Activated CD4-positive, alpha-beta memory T cell treated with anti-CD3 and anti-CD28 coated beads for 36 hours (primary cell): ENCODE data around the gene BANP. TPM values are rescaled to one million over a fixed set of nuclear protein-coding genes. Genes with fewer than 3 reads are reported as not detected.
"Not testable (repeated sequence)": the region's sequence is repeated elsewhere in the genome, so short reads cannot be mapped to it uniquely, and the experiment has no call there.

Experiments
- CTCF ChIA-PET: fragments of 350-600 bp; sonication (Branson Sonifier 250); formaldehyde crosslinking; loops from one replicate; lab custom pipeline; 2021; ENCODE audit warnings: antibody characterized with exemption, inconsistent platforms; lab: Charles Lee
- POLR2A ChIA-PET: fragments of 350-600 bp; sonication (Branson Sonifier 250); formaldehyde crosslinking; loops from one replicate; lab custom pipeline; 2021; ENCODE audit warnings: antibody characterized with exemption; lab: Charles Lee
- DNase-seq: peaks from one replicate; pipeline ENCODE4 v3.0.0-alpha.2; 2020
- H3K27ac Mint-ChIP-seq: one replicate; pipeline ENCODE4 v1.8.0; 2021; ENCODE audit warnings: mixed read lengths
- H3K27me3 Mint-ChIP-seq: one replicate; pipeline ENCODE4 v1.8.0; 2021; ENCODE audit warnings: mixed read lengths
- H3K36me3 Mint-ChIP-seq: one replicate; pipeline ENCODE4 v1.8.0; 2021; ENCODE audit warnings: mixed read lengths
- H3K4me1 Mint-ChIP-seq: one replicate; pipeline ENCODE4 v1.8.0; 2021; ENCODE audit warnings: low read depth, mixed read lengths
- H3K4me3 Mint-ChIP-seq: one replicate; pipeline ENCODE4 v1.8.0; 2021; ENCODE audit warnings: mild to moderate bottlenecking, mixed read lengths
- H3K9me3 Mint-ChIP-seq: one replicate; pipeline ENCODE4 v1.8.0; 2021; ENCODE audit warnings: mixed read lengths
- intact Hi-C: fragments of 100-400 bp; cut with micrococcal nuclease; formaldehyde crosslinking; loops from one replicate; pipeline ENCODE4 v1.15.1; 2023
- total RNA-seq, 2 experiments: library from RNA; stranded (reverse); gene quantifications; one replicate each; pipeline ENCODE4 v1.2.3, GENCODE V29; 2021

Gene BANP
- total RNA-seq, 2 experiments from 2014 or later = 29.6 to 30.6 TPM

- intact Hi-C loops = no loop called here
- H3K27ac Mint-ChIP-seq = no peak overlapping the region
- no peak overlapping the region for H3K4me3 Mint-ChIP-seq
- no peaks in the 10 kb centered on the region for H3K27me3 Mint-ChIP-seq
- ChIA-PET POLR2A (no interaction called here), CTCF (no interaction called here)
- H3K36me3 Mint-ChIP-seq = peaks cover 4% of the 10 kb centered on the region
- H3K4me1 Mint-ChIP-seq = no peaks in the 10 kb centered on the region
- no peak for DNase-seq
- no peaks in the 10 kb centered on the region for H3K9me3 Mint-ChIP-seq
These were observed 42.7 kb downstream of the BANP start for GRCh38 chr16:87993901-87994300.

GRCh38 chr16:87995644-87996043, 44.4 kb downstream of the BANP start:
- no peaks in the 10 kb centered on the region for H3K27me3 Mint-ChIP-seq
- H3K4me1 Mint-ChIP-seq = no peaks in the 10 kb centered on the region
- intact Hi-C loops = no loop called here
- H3K4me3 Mint-ChIP-seq = no peak overlapping the region
- no peaks in the 10 kb centered on the region for H3K9me3 Mint-ChIP-seq
- ChIA-PET POLR2A (no interaction called here), CTCF (no interaction called here)
- H3K36me3 Mint-ChIP-seq = no peaks in the 10 kb centered on the region
- no peak overlapping the region for H3K27ac Mint-ChIP-seq
- no peak for DNase-seq

GRCh38 chr16:87996962-87997880, 46.0 kb downstream of the BANP start:
- CTCF ChIA-PET = no interaction called here
- no peak overlapping the region for H3K27ac Mint-ChIP-seq

DNA sequence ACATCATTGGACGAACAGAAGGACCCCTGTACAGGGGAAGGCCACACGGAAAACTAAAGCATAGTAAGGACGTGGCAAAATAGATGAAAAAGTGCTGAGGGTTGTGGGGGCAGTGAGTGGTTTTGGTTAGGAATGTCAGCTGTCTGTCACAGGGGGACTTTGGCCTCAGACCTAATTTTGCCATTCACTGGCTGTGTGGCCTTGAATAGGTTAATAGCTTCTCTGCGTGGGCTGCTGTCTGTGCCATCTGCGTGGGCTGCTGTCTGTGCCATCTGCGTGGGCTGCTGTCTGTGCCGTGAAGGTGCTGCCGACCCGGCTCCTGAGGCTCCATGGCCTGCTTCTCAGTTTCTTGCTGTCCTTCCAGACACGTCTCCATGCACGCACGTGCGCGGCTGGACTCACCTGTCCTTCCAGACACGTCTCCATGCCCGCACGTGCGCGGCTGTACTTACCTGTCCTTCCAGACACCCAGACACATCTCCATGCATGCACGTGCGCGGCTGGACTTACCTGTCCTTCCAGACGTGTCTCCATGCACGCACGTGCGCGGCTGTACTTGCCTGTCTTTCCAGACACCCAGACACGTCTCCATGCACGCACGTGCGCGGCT, 47.1 kb downstream of the BANP start:
- H3K27ac Mint-ChIP-seq, CTCF ChIA-PET, H3K27me3 Mint-ChIP-seq, H3K9me3 Mint-ChIP-seq, H3K4me3 Mint-ChIP-seq, H3K4me1 Mint-ChIP-seq, DNase-seq, intact Hi-C loops, H3K36me3 Mint-ChIP-seq: not testable (repeated sequence)
- POLR2A ChIA-PET = interaction anchor here (1.3 kb wide), 1 partner anchor 47 kb away, joined by 3 read pairs; the partner anchor contains the start of gene BANP

More at GRCh38 chr16:87996962-87997880, 46.0 kb downstream of the BANP start:
- no peaks in the 10 kb centered on the region for H3K9me3 Mint-ChIP-seq
- intact Hi-C loops = no loop called here
- no peaks in the 10 kb centered on the region for H3K4me1 Mint-ChIP-seq
- DNase-seq = no peak
- H3K27me3 Mint-ChIP-seq = no peaks in the 10 kb centered on the region
- H3K4me3 Mint-ChIP-seq = no peak overlapping the region
- peaks cover 3% of the 10 kb centered on the region for H3K36me3 Mint-ChIP-seq
- POLR2A ChIA-PET = interaction anchor here (1.3 kb wide), 1 partner anchor 46 kb away, joined by 3 read pairs; the partner anchor contains the start of gene BANP

DNA sequence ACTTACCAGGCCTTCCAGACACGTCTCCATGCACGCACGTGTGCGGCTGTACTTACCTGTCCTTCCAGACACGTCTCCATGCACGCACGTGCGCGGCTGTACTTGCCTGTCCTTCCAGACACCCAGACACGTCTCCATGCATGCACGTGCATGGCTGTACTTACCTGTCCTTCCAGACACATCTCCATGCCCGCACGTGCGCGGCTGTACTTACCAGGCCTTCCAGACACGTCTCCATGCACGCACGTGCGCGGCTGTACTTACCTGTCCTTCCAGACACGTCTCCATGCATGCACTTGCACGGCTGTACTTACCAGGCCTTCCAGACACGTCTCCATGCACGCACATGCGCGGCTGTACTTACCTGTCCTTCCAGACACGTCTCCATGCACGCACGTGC, 47.8 kb downstream of the BANP start:
- POLR2A ChIA-PET, DNase-seq, H3K27ac Mint-ChIP-seq, H3K36me3 Mint-ChIP-seq, CTCF ChIA-PET, intact Hi-C loops, H3K9me3 Mint-ChIP-seq, H3K4me3 Mint-ChIP-seq, H3K4me1 Mint-ChIP-seq, H3K27me3 Mint-ChIP-seq: not testable (repeated sequence)

DNA sequence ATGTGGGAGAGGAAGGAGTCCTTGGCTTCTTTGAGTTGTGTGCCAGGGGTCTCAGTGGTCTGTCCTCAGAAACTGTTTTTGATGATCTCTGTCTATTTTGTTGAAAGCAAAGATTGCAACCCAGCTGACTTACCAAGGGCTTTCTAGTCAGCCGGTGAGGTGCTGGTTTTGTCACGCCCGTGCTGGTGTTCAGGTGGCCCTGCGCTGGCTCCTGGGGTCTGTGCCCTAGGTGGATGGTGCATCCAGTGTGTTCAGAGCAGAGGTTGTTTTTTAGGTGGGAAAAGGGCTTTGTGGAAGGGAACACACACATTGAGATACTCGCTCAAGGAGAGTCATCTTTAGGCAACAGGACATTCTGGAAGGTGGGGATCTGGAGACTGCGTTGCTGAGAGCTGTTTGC, 51.0 kb downstream of the BANP start:
- no peaks in the 10 kb centered on the region for H3K4me1 Mint-ChIP-seq
- no peak overlapping the region for H3K4me3 Mint-ChIP-seq
- intact Hi-C loops = loop anchor here (10.0 kb wide), 1 partner anchor 47 kb away; the partner anchor contains the start of gene BANP
- H3K9me3 Mint-ChIP-seq = no peaks in the 10 kb centered on the region
- H3K27ac Mint-ChIP-seq = no peak overlapping the region
- ChIA-PET CTCF (interaction anchor here (0.9 kb wide), 1 partner anchor 45 kb away, joined by 7 read pairs; no protein-coding TSS in a partner anchor), POLR2A (interaction anchor here (0.7 kb wide), 1 partner anchor 487 kb away, joined by 3 read pairs; no protein-coding TSS in a partner anchor)
- DNase-seq = no peak
- H3K27me3 Mint-ChIP-seq = no peaks in the 10 kb centered on the region
- peaks cover 16% of the 10 kb centered on the region for H3K36me3 Mint-ChIP-seq

- no peaks in the 10 kb centered on the region for H3K4me1 Mint-ChIP-seq
- H3K9me3 Mint-ChIP-seq = no peaks in the 10 kb centered on the region
- intact Hi-C loops = loop anchor here (10.0 kb wide), 1 partner anchor 48 kb away; the partner anchor contains the start of gene BANP
- no peaks in the 10 kb centered on the region for H3K27me3 Mint-ChIP-seq
- H3K36me3 Mint-ChIP-seq = peaks cover 20% of the 10 kb centered on the region
- ChIA-PET POLR2A (no interaction called here), CTCF (no interaction called here)
- H3K27ac Mint-ChIP-seq = peak overlapping the region; percentile 20
- no peak for DNase-seq
- H3K4me3 Mint-ChIP-seq = no peak overlapping the region
These were observed 51.5 kb downstream of the BANP start for GRCh38 chr16:88002749-88003148.

- Mint-ChIP-seq H3K4me1 (no peaks in the 10 kb centered on the region), H3K27me3 (no peaks in the 10 kb centered on the region), H3K4me3 (no peak overlapping the region), H3K9me3 (no peaks in the 10 kb centered on the region), H3K36me3 (peaks cover 25% of the 10 kb centered on the region), H3K27ac (no peak overlapping the region)
- POLR2A ChIA-PET = no interaction called here
- DNase-seq = no peak
- CTCF ChIA-PET = no interaction called here
- intact Hi-C loops = loop anchor here (10.0 kb wide), 1 partner anchor 49 kb away; the partner anchor contains the start of gene BANP
These were observed 52.1 kb downstream of the BANP start for GRCh38 chr16:88003316-88003715.

GRCh38 chr16:88003736-88004135, 52.5 kb downstream of the BANP start:
- no peak for DNase-seq
- ChIA-PET CTCF (no interaction called here), POLR2A (no interaction called here)
- Mint-ChIP-seq H3K4me3 (no peak overlapping the region), H3K9me3 (no peaks in the 10 kb centered on the region), H3K4me1 (no peaks in the 10 kb centered on the region), H3K27ac (no peak overlapping the region), H3K27me3 (no peaks in the 10 kb centered on the region), H3K36me3 (peaks cover 25% of the 10 kb centered on the region)
- intact Hi-C loops = loop anchor here (10.0 kb wide), 1 partner anchor 49 kb away; the partner anchor contains the start of gene BANP

GRCh38 chr16:88004391-88004790, 53.2 kb downstream of the BANP start:
- intact Hi-C loops = loop anchor here (10.0 kb wide), 1 partner anchor 50 kb away; the partner anchor contains the start of gene BANP
- Mint-ChIP-seq H3K27ac (no peak overlapping the region), H3K36me3 (peaks cover 25% of the 10 kb centered on the region), H3K4me1 (no peaks in the 10 kb centered on the region), H3K4me3 (no peak overlapping the region), H3K9me3 (no peaks in the 10 kb centered on the region), H3K27me3 (no peaks in the 10 kb centered on the region)
- no peak for DNase-seq
- CTCF ChIA-PET = no interaction called here
- POLR2A ChIA-PET = no interaction called here

DNA sequence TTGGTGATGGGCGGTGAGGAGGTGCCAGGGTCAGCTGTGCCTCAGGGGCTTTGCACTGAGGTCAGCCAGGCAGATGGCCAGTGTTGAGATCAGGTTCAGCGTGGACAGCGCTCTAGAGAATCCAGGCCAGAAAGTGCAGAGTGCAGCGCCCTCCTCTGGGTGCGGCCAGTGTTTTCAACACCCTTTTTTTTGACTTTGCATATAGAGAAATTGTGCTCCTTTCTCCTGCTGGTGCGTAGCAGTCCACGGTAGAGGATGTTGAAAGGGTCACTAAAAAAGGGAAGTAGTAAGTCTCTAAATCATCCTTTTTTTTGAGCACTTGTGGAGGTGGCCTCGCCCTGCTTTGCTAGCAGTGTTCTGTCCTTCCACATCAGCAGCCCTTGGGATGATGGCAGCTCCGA, 53.9 kb downstream of the BANP start:
- peak; percentile 28 for DNase-seq
- no peak overlapping the region for H3K4me3 Mint-ChIP-seq
- CTCF ChIA-PET = no interaction called here
- H3K9me3 Mint-ChIP-seq = no peaks in the 10 kb centered on the region
- intact Hi-C loops = loop anchor here (10.0 kb wide), 1 partner anchor 50 kb away; the partner anchor contains the start of gene BANP
- H3K27me3 Mint-ChIP-seq = no peaks in the 10 kb centered on the region
- no peak overlapping the region for H3K27ac Mint-ChIP-seq
- H3K36me3 Mint-ChIP-seq = peaks cover 28% of the 10 kb centered on the region
- POLR2A ChIA-PET = no interaction called here
- peaks cover 6% of the 10 kb centered on the region for H3K4me1 Mint-ChIP-seq

- Mint-ChIP-seq H3K4me3 (no peak overlapping the region), H3K36me3 (peaks cover 32% of the 10 kb centered on the region), H3K4me1 (peaks cover 6% of the 10 kb centered on the region), H3K27ac (no peak overlapping the region), H3K27me3 (no peaks in the 10 kb centered on the region), H3K9me3 (no peaks in the 10 kb centered on the region)
- ChIA-PET CTCF (no interaction called here), POLR2A (no interaction called here)
- no peak for DNase-seq
- intact Hi-C loops = loop anchor here (10.0 kb wide), 1 partner anchor 51 kb away; the partner anchor contains the start of gene BANP
These were observed 54.7 kb downstream of the BANP start for GRCh38 chr16:88005968-88006367.
